Measurements from ENCODE around the gene DRC7.

The DRC7 gene

DNA sequence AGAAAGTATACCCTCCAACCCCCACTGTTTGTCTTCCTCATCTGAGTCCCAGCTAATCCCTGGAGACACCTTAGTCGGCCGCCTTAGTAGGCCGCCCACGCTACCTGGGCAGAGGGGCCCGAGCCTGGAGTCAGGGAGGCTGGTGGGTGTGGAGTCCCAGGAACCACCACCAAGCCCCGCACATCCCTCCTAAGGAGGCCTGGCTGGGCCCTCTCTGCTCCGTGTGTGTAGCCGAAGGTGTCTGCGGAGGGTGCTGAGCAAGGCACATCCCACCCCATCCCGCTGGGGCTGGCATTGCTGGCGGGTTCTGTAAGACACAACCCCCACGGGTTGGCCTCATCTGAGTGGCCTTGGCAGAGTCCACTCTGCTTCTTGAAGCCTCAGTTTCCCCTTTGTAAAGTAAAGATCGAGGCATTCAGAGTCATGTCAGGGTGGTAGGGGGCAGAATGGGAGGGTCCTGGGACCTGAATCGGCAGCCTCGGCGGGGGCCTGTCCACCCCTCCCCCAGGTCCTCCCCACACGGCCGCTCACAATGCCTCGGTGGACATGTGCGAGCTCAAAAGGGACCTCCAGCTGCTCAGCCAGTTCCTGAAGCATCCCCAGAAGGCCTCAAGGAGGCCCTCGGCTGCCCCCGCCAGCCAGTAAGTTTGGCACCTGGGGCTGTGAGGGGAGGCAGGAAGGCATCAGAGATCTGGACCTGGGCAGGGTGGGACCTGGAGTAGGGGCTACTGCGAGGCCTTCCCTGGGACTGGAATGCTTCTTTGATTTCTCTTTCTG lies 41.7 kb upstream of the DRC7 start:
- TF ChIP-seq GATA2 (IDR thresholded peaks at IDR 0.05; ENCODE audit: low read depth, low read length) = no peak
- TF ChIP-seq GATA3 (IDR thresholded peaks at IDR 0.05; ENCODE audit: low read depth, low read length) = no peak

DNA sequence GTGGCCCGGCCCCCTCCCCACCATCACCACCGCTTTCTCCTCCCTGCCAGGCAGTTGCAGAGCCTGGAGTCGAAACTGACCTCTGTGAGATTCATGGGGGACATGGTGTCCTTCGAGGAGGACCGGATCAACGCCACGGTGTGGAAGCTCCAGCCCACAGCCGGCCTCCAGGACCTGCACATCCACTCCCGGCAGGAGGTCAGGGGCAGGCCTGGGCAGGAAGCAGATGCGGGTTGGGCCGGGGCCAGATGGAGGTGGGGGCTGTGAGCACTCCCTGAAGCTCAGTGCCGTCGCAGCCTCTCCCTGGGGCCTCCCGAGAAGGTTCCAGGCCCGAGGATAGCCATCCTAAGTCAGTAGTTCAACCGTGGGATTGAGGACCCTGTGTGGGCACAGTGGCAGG lies 40.7 kb upstream of the DRC7 start:
- TF ChIP-seq GATA3 (IDR thresholded peaks at IDR 0.05; ENCODE audit: low read depth, low read length) (no peak), GATA2 (IDR thresholded peaks at IDR 0.05; ENCODE audit: low read depth, low read length) (no peak)

DNA sequence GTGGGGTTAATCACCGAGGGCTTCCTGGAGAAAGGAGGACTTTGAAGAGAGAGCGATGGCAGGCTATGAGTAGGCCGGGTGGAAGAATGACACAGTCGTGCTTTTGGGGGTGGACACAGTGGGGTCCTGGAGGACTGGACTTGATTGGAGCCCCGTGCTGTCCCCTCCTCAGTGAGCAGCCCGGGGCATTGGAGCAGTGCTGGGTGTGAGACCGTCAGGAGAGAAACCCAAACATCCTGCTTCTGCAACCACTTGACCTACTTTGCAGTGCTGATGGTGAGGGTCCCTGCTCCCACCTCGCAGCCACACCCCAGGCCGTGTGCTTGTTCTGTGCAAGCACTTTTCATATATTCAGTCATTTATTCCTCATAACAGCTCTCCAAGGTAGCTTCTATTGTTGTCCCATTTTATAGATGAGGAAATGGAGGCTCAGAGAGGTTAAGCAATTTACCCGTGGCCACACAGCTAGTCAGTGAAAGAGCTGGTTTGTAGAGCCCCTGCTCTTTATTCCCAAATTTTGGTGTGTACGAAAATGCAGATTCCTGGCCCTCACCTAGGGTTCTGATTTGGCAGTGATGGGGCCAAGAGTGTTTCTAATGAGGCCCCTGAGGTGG lies 38.2 kb upstream of the DRC7 start:
- TF ChIP-seq GATA3 (IDR thresholded peaks at IDR 0.05; ENCODE audit: low read depth, low read length) (no peak), GATA2 (IDR thresholded peaks at IDR 0.05; ENCODE audit: low read depth, low read length) (no peak)

DNA sequence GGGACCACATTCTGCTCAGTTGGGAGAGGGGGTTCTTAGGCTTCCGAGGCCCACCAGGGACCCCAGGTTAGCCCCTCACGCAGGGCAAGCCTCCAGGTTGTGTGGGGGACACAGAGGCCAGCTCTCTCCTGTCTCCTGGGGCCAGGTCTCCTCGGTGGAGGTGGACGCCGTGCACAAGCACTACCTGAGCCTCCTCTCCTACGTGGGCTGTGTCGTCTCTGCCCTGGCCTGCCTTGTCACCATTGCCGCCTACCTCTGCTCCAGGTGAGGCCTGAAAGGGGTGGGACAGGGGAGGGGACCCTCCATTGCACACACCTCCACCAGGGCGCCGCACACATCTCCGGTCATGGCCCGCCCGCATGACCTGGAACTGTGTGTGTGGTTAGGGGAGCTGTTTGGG lies 37.4 kb upstream of the DRC7 start:
- TF ChIP-seq GATA2 (IDR thresholded peaks at IDR 0.05; ENCODE audit: low read depth, low read length) (no peak), GATA3 (IDR thresholded peaks at IDR 0.05; ENCODE audit: low read depth, low read length) (no peak)

DNA sequence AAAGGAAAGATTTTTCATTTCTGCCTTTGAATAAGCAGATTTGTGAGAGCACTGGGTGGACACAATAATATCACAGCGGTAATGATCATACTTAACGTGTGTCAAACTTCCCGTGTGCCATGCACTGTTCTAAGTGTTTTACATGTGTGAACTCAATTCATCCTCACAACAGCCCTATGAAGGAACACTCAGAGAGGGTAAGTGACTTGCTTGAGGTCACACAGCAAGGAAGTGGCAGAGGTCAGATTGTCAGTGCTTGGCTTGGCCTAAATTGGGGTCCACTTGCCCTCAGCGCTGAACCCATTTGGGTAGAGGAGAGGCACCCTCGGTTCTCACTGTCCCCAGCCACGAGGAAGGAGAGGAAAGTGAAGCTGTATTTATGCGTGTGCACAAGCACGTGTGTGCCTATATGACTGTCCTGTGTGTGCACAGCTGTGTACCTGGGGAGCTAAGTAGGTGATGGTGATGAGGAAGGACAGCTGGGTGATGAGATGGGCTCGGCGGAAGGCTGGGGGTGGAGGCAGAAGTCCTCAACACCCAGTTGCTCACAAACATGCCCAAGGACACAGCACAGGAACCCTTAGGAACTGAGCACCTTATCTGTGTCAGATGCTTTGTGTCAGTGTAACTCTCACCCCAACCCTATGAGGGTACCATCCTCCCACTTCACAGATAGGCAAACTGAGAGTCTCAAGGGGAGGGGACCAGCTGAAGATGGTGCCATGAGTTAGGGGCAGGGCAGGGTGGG lies 36.3 kb upstream of the DRC7 start:
- TF ChIP-seq GATA3 (IDR thresholded peaks at IDR 0.05; ENCODE audit: low read depth, low read length) = no peak
- no peak for TF ChIP-seq GATA2 (IDR thresholded peaks at IDR 0.05; ENCODE audit: low read depth, low read length)

DNA sequence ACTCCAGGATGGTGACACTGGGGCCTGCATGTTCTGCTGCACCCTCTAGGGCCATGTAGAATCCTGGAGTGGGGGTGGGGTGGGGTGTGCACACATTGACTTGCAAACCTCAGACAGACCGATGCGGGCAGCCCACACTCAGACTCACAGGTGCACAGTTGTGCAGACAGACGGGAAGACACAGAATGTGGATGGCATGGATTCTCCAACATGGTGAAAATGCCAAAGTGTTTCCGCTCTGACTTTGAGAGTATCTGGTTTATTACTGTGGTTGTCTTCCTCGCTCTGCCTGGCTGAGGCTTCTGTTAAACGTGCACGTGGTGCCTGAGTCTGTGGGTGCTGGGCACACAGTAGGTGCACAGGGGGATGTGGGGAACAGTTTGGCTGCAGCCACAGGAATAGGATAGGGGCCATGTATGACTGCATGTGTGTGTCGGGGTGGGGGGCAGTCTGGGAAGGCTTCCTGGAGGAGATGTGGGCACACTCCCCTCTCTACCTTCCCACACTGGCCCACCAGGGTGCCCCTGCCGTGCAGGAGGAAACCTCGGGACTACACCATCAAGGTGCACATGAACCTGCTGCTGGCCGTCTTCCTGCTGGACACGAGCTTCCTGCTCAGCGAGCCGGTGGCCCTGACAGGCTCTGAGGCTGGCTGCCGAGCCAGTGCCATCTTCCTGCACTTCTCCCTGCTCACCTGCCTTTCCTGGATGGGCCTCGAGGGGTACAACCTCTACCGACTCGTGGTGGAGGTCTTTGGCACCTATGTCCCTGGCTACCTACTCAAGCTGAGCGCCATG lies 35.5 kb upstream of the DRC7 start:
- TF ChIP-seq GATA2 (IDR thresholded peaks at IDR 0.05; ENCODE audit: low read depth, low read length) (no peak), GATA3 (IDR thresholded peaks at IDR 0.05; ENCODE audit: low read depth, low read length) (no peak)

DNA sequence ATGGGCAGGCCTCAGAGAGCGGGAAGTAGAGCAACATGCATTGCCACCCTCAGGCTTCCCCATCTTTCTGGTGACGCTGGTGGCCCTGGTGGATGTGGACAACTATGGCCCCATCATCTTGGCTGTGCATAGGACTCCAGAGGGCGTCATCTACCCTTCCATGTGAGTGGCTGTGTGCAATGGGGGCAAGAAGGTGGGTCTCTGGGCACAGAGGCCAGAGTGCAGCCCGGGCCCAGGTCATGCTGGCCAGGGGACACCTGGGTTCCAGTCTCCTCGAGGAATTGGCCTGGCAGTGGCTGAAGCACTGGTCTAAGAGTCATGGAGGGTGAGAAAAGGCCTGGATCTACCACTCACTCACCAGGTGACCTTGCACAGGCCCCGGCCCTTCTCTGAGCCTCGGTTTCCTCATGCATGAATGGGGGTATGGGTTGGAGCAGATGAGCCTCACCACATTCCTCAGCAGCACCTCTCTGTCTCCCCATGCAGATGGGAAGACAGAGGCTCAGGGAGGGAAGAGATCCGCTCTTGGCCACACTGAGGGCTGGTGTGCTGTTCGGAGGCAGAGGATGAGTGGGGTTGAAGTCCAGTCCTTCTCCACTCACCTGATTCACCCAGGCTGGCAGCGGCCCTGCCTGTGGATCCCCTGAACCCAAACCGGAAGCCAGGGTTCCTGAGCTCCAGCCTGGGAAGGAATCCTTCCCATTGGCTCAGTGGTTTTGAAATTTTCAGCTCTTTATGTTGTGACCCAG lies 33.7 kb upstream of the DRC7 start:
- TF ChIP-seq GATA2 (IDR thresholded peaks at IDR 0.05; ENCODE audit: low read depth, low read length) (no peak), GATA3 (IDR thresholded peaks at IDR 0.05; ENCODE audit: low read depth, low read length) (no peak)

DNA sequence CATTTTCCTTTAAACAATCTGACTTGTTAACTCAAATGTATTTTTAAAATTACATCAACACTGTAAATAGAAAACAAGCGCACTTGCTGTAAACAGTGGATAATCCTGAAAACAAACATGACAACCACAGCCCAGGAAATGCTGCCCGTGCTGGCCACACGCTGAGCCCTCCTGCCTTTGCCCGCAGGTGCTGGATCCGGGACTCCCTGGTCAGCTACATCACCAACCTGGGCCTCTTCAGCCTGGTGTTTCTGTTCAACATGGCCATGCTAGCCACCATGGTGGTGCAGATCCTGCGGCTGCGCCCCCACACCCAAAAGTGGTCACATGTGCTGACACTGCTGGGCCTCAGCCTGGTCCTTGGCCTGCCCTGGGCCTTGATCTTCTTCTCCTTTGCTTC lies 33.1 kb upstream of the DRC7 start:
- no peak for TF ChIP-seq GATA3 (IDR thresholded peaks at IDR 0.05; ENCODE audit: low read depth, low read length)
- no peak for TF ChIP-seq GATA2 (IDR thresholded peaks at IDR 0.05; ENCODE audit: low read depth, low read length)

DNA sequence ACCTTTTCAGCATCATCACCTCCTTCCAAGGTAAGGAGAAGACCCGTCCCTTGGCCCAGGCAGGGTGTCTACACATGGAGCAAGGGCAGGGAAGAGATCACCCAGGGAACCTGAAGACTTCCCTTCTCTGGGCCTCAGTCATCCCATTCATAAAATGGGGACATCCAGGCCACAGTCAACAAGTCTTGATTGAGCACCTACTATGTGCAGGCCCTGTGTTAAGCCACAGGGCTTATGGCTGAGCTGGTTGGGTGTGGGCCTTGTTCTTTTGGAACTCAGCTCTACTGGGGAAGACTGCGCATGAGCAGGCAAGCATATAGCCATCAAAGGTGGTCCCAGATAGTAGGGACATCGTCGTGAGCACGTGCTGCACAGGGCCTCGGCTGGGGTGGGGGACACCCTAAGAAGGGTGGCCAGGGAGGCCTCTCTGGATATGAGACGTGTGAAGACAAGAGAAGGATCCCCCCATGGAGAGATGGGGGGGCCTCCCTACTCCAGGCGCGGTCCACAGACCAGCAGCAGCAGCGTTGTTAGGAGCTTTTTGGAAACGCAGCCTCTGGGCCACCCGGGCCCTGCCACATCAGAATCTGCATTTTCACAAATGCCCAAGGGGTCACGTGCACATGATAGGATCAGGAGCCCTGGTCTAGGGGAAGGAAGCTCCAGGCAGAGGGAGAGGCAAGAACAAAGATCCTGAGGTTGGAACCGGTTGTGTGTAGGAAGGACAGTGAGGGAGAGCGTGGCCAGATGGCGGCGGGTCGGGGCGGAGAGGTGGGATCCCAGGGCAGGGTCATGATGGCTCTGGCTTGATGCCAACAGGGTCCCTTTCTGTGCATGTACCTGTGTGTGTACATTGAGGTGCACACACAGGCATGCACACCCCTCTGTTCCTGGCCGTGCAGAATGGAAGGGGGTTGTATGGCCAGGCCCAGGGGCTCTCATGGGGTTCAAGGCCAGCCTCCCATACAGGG lies 32.4 kb upstream of the DRC7 start:
- TF ChIP-seq GATA3 (IDR thresholded peaks at IDR 0.05; ENCODE audit: low read depth, low read length) (no peak), GATA2 (IDR thresholded peaks at IDR 0.05; ENCODE audit: low read depth, low read length) (no peak)

DNA sequence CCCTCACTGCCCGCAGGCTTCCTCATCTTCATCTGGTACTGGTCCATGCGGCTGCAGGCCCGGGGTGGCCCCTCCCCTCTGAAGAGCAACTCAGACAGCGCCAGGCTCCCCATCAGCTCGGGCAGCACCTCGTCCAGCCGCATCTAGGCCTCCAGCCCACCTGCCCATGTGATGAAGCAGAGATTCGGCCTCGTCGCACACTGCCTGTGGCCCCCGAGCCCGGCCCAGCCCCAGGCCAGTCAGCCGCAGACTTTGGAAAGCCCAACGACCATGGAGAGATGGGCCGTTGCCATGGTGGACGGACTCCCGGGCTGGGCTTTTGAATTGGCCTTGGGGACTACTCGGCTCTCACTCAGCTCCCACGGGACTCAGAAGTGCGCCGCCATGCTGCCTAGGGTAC lies 31.2 kb upstream of the DRC7 start:
- TF ChIP-seq GATA3 (IDR thresholded peaks at IDR 0.05; ENCODE audit: low read depth, low read length) = no peak
- TF ChIP-seq GATA2 (IDR thresholded peaks at IDR 0.05; ENCODE audit: low read depth, low read length) = no peak

GRCh38 chr16:57663917-57664661 lies 30.5 kb upstream of the DRC7 start:
- TF ChIP-seq GATA3 (IDR thresholded peaks at IDR 0.05; ENCODE audit: low read depth, low read length) (no peak), GATA2 (IDR thresholded peaks at IDR 0.05; ENCODE audit: low read depth, low read length) (no peak)

- no peak for TF ChIP-seq GATA2 (IDR thresholded peaks at IDR 0.05; ENCODE audit: low read depth, low read length)
- no peak for TF ChIP-seq GATA3 (IDR thresholded peaks at IDR 0.05; ENCODE audit: low read depth, low read length)
These were observed 30.0 kb upstream of the DRC7 start for GRCh38 chr16:57664662-57665025.

All from SH-SY5Y (cell line).